Endothelial cell of umbilical vein (primary cell): ENCODE data around the gene DUSP18. TPM values are rescaled to one million over a fixed set of nuclear protein-coding genes. Genes with fewer than 3 reads are reported as not detected.

Experiments used
- BruUV-seq: library from RNA; stranded (reverse); fragments of 400-500 nt; replicated peaks from 2 replicates; lab custom pipeline; 2021; lab: Mats Ljungman, UMichigan
- CTCF ChIA-PET: fragments of 300-600, 350-600 bp; sonication (Branson Sonifier 250); formaldehyde crosslinking; loops from one replicate; lab custom pipeline; 2021; ENCODE audit warnings: antibody characterized with exemption, inconsistent platforms; lab: Charles Lee
- POLR2A ChIA-PET: fragments of 300-600, 350-600 bp; sonication (Branson Sonifier 250); formaldehyde crosslinking; loops from one replicate; lab custom pipeline; 2021; ENCODE audit warnings: antibody characterized with exemption, inconsistent platforms; lab: Charles Lee
- DNase-seq: peaks from one replicate; pipeline ENCODE4 v3.0.0-alpha.2; 2011; ENCODE audit warnings: low read depth, low spot score
- FAIRE-seq: peaks from 2 replicates; lab custom pipeline; 2011; peaks lifted over from hg19 to GRCh38; lab: Jason Lieb, UNC
- H2AFZ ChIP-seq: 2 replicates; pipeline ENCODE4 v1.6.0; 2012; ENCODE audit warnings: low read depth, low read length, control low read depth, inconsistent platforms
- H3K27ac ChIP-seq: 2 replicates; pipeline ENCODE4 v1.5.1; 2011; ENCODE audit warnings: low read depth, mild to moderate bottlenecking, control low read depth, low read length, moderate library complexity; ENCODE audit not compliant: insufficient read depth
- H3K27me3 ChIP-seq, 2 experiments: 2 replicates each; pipeline versions ENCODE4 v1.6.0 to v1.6.1; 2011; ENCODE audit warnings: low read length in 2 of 2, mixed read lengths in 1 of 2; ENCODE audit not compliant: control insufficient read depth in 2 of 2, insufficient read depth in 2 of 2
- H3K36me3 ChIP-seq, 2 experiments: 2 replicates in 1 of 2; 3 replicates in 1 of 2; pipeline ENCODE4 v1.5.1; 2011; ENCODE audit warnings: low read length in 2 of 2, mild to moderate bottlenecking in 1 of 2, moderate library complexity in 1 of 2; ENCODE audit not compliant: control insufficient read depth in 2 of 2, insufficient read depth in 2 of 2; ENCODE audit errors: extremely low read depth in 1 of 2
- H3K4me1 ChIP-seq: 3 replicates; pipeline ENCODE4 v1.5.1; 2011; ENCODE audit warnings: mild to moderate bottlenecking, low read length; ENCODE audit not compliant: control insufficient read depth, insufficient read depth; ENCODE audit errors: extremely low read depth
- H3K4me2 ChIP-seq: 2 replicates; pipeline ENCODE4 v1.6.1; 2011; ENCODE audit warnings: low read length, control low read depth, mixed read lengths; ENCODE audit not compliant: insufficient read depth
- H3K4me3 ChIP-seq, 3 experiments: fragments of 200-600 bp in 1 of 3; sonication (generic), shearing (Covaris generic) in 1 of 3; replicated peaks in 1 of 3; 2 replicates each; pipeline ENCODE4 v1.5.1; 2011 to 2016; ENCODE audit warnings: control low read depth in 3 of 3, low read length in 3 of 3, mild to moderate bottlenecking in 2 of 3, inconsistent platforms in 1 of 3, low read depth in 1 of 3, moderate library complexity in 1 of 3; ENCODE audit not compliant: insufficient read depth in 1 of 3
- H3K79me2 ChIP-seq: 2 replicates; pipeline ENCODE4 v1.6.0; 2012; ENCODE audit warnings: low read length, inconsistent platforms; ENCODE audit not compliant: control insufficient read depth, insufficient read depth
- H3K9ac ChIP-seq: replicated peaks from 2 replicates; pipeline ENCODE3; 2011; ENCODE audit warnings: low read length, control low read depth; ENCODE audit not compliant: insufficient read depth; ENCODE audit errors: extremely low read depth
- H3K9me1 ChIP-seq: replicated peaks from 3 replicates; pipeline ENCODE4 v1.6.0; 2011; ENCODE audit warnings: mild to moderate bottlenecking, low read length; ENCODE audit not compliant: control insufficient read depth, insufficient read depth; ENCODE audit errors: extremely low read depth
- H3K9me3 ChIP-seq: replicated peaks from 2 replicates; pipeline ENCODE4 v1.5.1; 2012; ENCODE audit warnings: low read length, inconsistent platforms; ENCODE audit not compliant: control insufficient read depth, insufficient read depth
- H4K20me1 ChIP-seq: replicated peaks from 2 replicates; pipeline ENCODE3; 2011; ENCODE audit warnings: mild to moderate bottlenecking, low read length; ENCODE audit not compliant: control insufficient read depth, insufficient read depth; ENCODE audit errors: extremely low read depth
- CTCF ChIP-seq, 2 donors: IDR thresholded peaks; 1 replicate in 1 of 2; 2 replicates in 1 of 2; pipeline ENCODE4 v1.5.1; 2011; ENCODE audit warnings: low read length in 2 of 2, mild to moderate bottlenecking in 2 of 2, moderate library complexity in 2 of 2, control low read depth in 1 of 2, inconsistent platforms in 1 of 2, low read depth in 1 of 2; ENCODE audit not compliant: insufficient read depth in 1 of 2; ENCODE audit errors: extremely low read depth in 1 of 2
- EZH2 ChIP-seq: IDR thresholded peaks from 2 replicates; pipeline ENCODE4 v1.6.1; 2012; ENCODE audit warnings: borderline replicate concordance, low read depth, mild to moderate bottlenecking, moderate library complexity, low read length, inconsistent platforms; ENCODE audit not compliant: severe bottlenecking
- FOS ChIP-seq: IDR thresholded peaks from 2 replicates; pipeline ENCODE4 v1.6.1; 2011; ENCODE audit warnings: mild to moderate bottlenecking, low read length, moderate library complexity, borderline replicate concordance; ENCODE audit not compliant: insufficient read depth
- GATA2 ChIP-seq: IDR thresholded peaks from 2 replicates; pipeline ENCODE4 v1.7.0; 2011; ENCODE audit warnings: low read depth, mild to moderate bottlenecking, moderate library complexity, mixed read lengths, low read length; ENCODE audit not compliant: insufficient read length, insufficient read depth
- JUN ChIP-seq: IDR thresholded peaks from 2 replicates; pipeline ENCODE4 v1.6.1; 2011; ENCODE audit warnings: borderline replicate concordance, low read depth; ENCODE audit not compliant: insufficient read length, insufficient read depth
- MAX ChIP-seq: IDR thresholded peaks from 2 replicates; pipeline ENCODE4 v1.6.1; 2011; ENCODE audit not compliant: insufficient read depth, insufficient read length
- MYC ChIP-seq: IDR thresholded peaks from one replicate; pipeline ENCODE4 v1.6.1; 2011; ENCODE audit warnings: mild to moderate bottlenecking, low read depth, low read length
- POLR2A ChIP-seq: IDR thresholded peaks from 2 replicates; pipeline ENCODE4 v1.6.1; 2012; ENCODE audit warnings: low read depth, mild to moderate bottlenecking, control low read depth, low read length
- POLR2AphosphoS5 ChIP-seq: IDR thresholded peaks from 2 replicates; pipeline ENCODE4 v1.6.1; 2012; ENCODE audit warnings: low read depth, mild to moderate bottlenecking, control low read depth, low read length, moderate library complexity; ENCODE audit not compliant: insufficient read depth
- dilution Hi-C: fragments of 300-500 bp; cut with MboI; formaldehyde crosslinking; loops from one replicate; pipeline ENCODE4 v1.15.0; 2019; ENCODE audit warnings: low sequenced_read_pairs; ENCODE audit not compliant: extremely low pct_ligation_motif_present
- intact Hi-C: fragments of 100-400 bp; cut with micrococcal nuclease; formaldehyde crosslinking; loops from one replicate; pipeline ENCODE4 v1.10.0; 2022
- polyA plus RNA-seq, 4 experiments: library from polyadenylated mRNA; depleted of rRNA in 3 of 4; stranded (reverse) in 3 of 4; unstranded in 1 of 4; fragments of >200 nt; gene quantifications; 2 replicates each; pipeline versions ENCODE4 v1.2.1 to v1.2.3, GENCODE V29; 2011 to 2012; ENCODE audit warnings: missing spikeins in 1 of 4
- total RNA-seq: library from RNA; stranded (reverse); gene quantifications from 2 replicates; pipeline ENCODE4 v1.2.3, GENCODE V29; 2021

DUSP18 gene
- total and polyA plus RNA-seq, 2 donors (not counting 3 experiments of a cell fraction or from before 2014, with no cell fraction given): 18.3 to 30.1 TPM

- Histone ChIP-seq H3K9ac (no peak overlapping the region), H3K9me3 (no peaks in the 10 kb centered on the region), H3K4me2 (no peak overlapping the region), H3K4me1 (no peaks in the 10 kb centered on the region), H3K27me3 (no peaks in the 10 kb centered on the region), H3K27ac (no peak overlapping the region), H3K79me2 (no peaks in the 10 kb centered on the region), H3K9me1 (no peaks in the 10 kb centered on the region), H3K36me3 (no peaks in the 10 kb centered on the region), H2AFZ (no peak overlapping the region), H3K4me3 (no peak overlapping the region), H4K20me1 (no peaks in the 10 kb centered on the region)
- ChIA-PET CTCF (interaction anchor here (1.7 kb wide), 2 partner anchors 30 to 70 kb away, joined by 3 to 5 read pairs; no protein-coding TSS in a partner anchor), POLR2A (no interaction called here)
- DNase-seq: no peak
- no TSS peak for BruUV-seq
- TF ChIP-seq POLR2AphosphoS5: no peak
- TF ChIP-seq CTCF (IDR thresholded peaks at IDR 0.05; ENCODE audit: extremely low read depth in 1 of 2, insufficient read depth in 1 of 2, low read depth in 1 of 2, low read length in 2 of 2): no peak
- no peak for TF ChIP-seq JUN
- TF ChIP-seq GATA2: no peak
- TF ChIP-seq POLR2A: no peak
- TF ChIP-seq MYC: no peak
- no peak for TF ChIP-seq EZH2
- TF ChIP-seq MAX: no peak
- no peak for TF ChIP-seq FOS
- intact Hi-C loops: no loop called here
- dilution Hi-C loops: no loop called here
- no peak for FAIRE-seq
These were observed 17.5 kb upstream of the DUSP18 start for GRCh38 chr22:30685178-30685577.
